HepG2 (cell line): Measurements from ENCODE around the gene TMC8. TPM values are rescaled to one million over a fixed set of nuclear protein-coding genes. Genes with fewer than 3 reads are reported as not detected.
A peak's percentile ranks its signal among the peaks of the same experiment; 100 is the strongest.

Experiments
- BHLHE40 ChIP-seq: IDR thresholded peaks from 2 replicates; pipeline ENCODE4 v1.6.1; 2011; ENCODE audit warnings: low read length, improper control_type of control experiment
- HCFC1 ChIP-seq: fragments of 150-350 bp; IDR thresholded peaks from 2 replicates; pipeline ENCODE4 v1.6.1; 2014; ENCODE audit warnings: low read depth, low read length
- HNRNPK ChIP-seq: fragments of 200-400 bp; formaldehyde crosslinking; IDR thresholded peaks from 2 replicates; pipeline ENCODE4 v1.6.1; 2018; ENCODE audit warnings: low read length, low read depth, moderate library complexity, mild to moderate bottlenecking; ENCODE audit not compliant: poor library complexity, severe bottlenecking
- IRX3 ChIP-seq: sonication (generic); formaldehyde crosslinking; IDR thresholded peaks from 2 replicates; pipeline ENCODE4 v1.8.1; 2023; ENCODE audit warnings: mild to moderate bottlenecking, low read depth, missing genetic modification reagents, borderline replicate concordance
- KMT2A ChIP-seq: sonication (generic); formaldehyde crosslinking; IDR thresholded peaks from 2 replicates; pipeline ENCODE4 v1.4.0; 2020; ENCODE audit warnings: missing genetic modification reagents
- MEIS2 ChIP-seq: sonication (generic); formaldehyde crosslinking; IDR thresholded peaks from 2 replicates; pipeline ENCODE4 v1.9.0; 2021; ENCODE audit warnings: mild to moderate bottlenecking, missing genetic modification reagents
- MXI1 ChIP-seq: IDR thresholded peaks from 3 replicates; pipeline ENCODE4 v1.6.1; 2012; ENCODE audit warnings: low read depth, low read length, inconsistent platforms, borderline replicate concordance
- NBN ChIP-seq: fragments of 450-650 bp; conservative IDR thresholded peaks from 2 replicates; pipeline ENCODE4 v1.6.1; 2017
- NFKBIZ ChIP-seq: IDR thresholded peaks from 2 replicates; pipeline ENCODE4 v1.6.1; 2018; ENCODE audit warnings: missing genetic modification reagents, missing compliant biosample characterization
- ZBTB26 ChIP-seq: IDR thresholded peaks from 2 replicates; pipeline ENCODE4 v1.6.1; 2016; ENCODE audit warnings: missing compliant biosample characterization, missing genetic modification reagents, borderline replicate concordance
- ZIK1 ChIP-seq: sonication (generic); formaldehyde crosslinking; IDR thresholded peaks from 2 replicates; pipeline ENCODE4 v1.5.0; 2020; ENCODE audit warnings: mild to moderate bottlenecking, low read depth, missing genetic modification reagents, borderline replicate concordance
- ZNF260 ChIP-seq: sonication (generic); formaldehyde crosslinking; IDR thresholded peaks from 2 replicates; pipeline ENCODE4 v1.4.0; 2020; ENCODE audit warnings: missing genetic modification reagents, low read depth, mild to moderate bottlenecking, borderline replicate concordance
- ZNF34 ChIP-seq: sonication (generic); formaldehyde crosslinking; IDR thresholded peaks from 2 replicates; pipeline ENCODE4 v1.4.0; 2020; ENCODE audit warnings: mild to moderate bottlenecking, missing genetic modification reagents, borderline replicate concordance
- ZNF501 ChIP-seq: sonication (generic); formaldehyde crosslinking; IDR thresholded peaks from 2 replicates; pipeline ENCODE4 v1.5.1; 2020; ENCODE audit warnings: mild to moderate bottlenecking, moderate library complexity, missing genetic modification reagents
- ZNF670 ChIP-seq: sonication (generic); formaldehyde crosslinking; IDR thresholded peaks from 2 replicates; pipeline ENCODE4 v1.8.0; 2022; ENCODE audit warnings: mild to moderate bottlenecking, missing genetic modification reagents, borderline replicate concordance
- ZNF747 ChIP-seq: sonication (generic); formaldehyde crosslinking; IDR thresholded peaks from 2 replicates; pipeline ENCODE4 v1.8.1; 2023; ENCODE audit warnings: missing genetic modification reagents, mild to moderate bottlenecking, borderline replicate concordance
- ZNF766 ChIP-seq: sonication (generic); formaldehyde crosslinking; IDR thresholded peaks from 2 replicates; pipeline ENCODE4 v1.5.0; 2020; ENCODE audit warnings: missing genetic modification reagents, borderline replicate concordance
- ZSCAN5A ChIP-seq: sonication (generic); formaldehyde crosslinking; IDR thresholded peaks from 2 replicates; pipeline ENCODE4 v1.8.0; 2022; ENCODE audit warnings: mild to moderate bottlenecking, missing genetic modification reagents, borderline replicate concordance
- polyA plus RNA-seq, 8 experiments: library from polyadenylated mRNA; depleted of rRNA in 3 of 8; stranded (reverse) in 7 of 8; unstranded in 1 of 8; fragments of >200 nt; fragmentation: Illumina TruSeq in 4 of 8; extraction: Trizol in 4 of 8; gene quantifications; 2 replicates each; pipeline versions ENCODE4 v1.2.1 to v1.2.3, GENCODE V29; 2011 to 2016; ENCODE audit warnings: low read depth in 4 of 8, missing spikeins in 1 of 8, mixed read lengths in 1 of 8; ENCODE audit not compliant: insufficient read depth in 1 of 8
- total RNA-seq, 5 experiments: library from RNA; depleted of rRNA; stranded (reverse); fragments of >200 nt; fragmentation: Illumina TruSeq; extraction: Trizol; gene quantifications; 2 replicates each; pipeline ENCODE4 v1.2.3, GENCODE V29; 2016; ENCODE audit warnings: low read depth in 1 of 5
- TF ChIP-seq, protein P1 (sequence below): sonication (generic); formaldehyde crosslinking; conservative IDR thresholded peaks from 2 replicates; pipeline ENCODE4 v1.5.0; 2020; ENCODE audit warnings: missing genetic modification reagents
- TF ChIP-seq, protein P2 (sequence below): sonication (generic); formaldehyde crosslinking; conservative IDR thresholded peaks from 2 replicates; pipeline ENCODE4 v1.4.0; 2020; ENCODE audit warnings: missing genetic modification reagents
- TF ChIP-seq, protein P3 (sequence below): sonication (generic); formaldehyde crosslinking; IDR thresholded peaks from 2 replicates; pipeline ENCODE4 v1.5.0; 2020; ENCODE audit warnings: mild to moderate bottlenecking, missing genetic modification reagents

TMC8 gene
- total and polyA plus RNA-seq, 2 of the 13 experiments (the other 11 are each of a cell fraction or from before 2014, with no cell fraction given) = 0.53 to 7.8 TPM

DNA sequence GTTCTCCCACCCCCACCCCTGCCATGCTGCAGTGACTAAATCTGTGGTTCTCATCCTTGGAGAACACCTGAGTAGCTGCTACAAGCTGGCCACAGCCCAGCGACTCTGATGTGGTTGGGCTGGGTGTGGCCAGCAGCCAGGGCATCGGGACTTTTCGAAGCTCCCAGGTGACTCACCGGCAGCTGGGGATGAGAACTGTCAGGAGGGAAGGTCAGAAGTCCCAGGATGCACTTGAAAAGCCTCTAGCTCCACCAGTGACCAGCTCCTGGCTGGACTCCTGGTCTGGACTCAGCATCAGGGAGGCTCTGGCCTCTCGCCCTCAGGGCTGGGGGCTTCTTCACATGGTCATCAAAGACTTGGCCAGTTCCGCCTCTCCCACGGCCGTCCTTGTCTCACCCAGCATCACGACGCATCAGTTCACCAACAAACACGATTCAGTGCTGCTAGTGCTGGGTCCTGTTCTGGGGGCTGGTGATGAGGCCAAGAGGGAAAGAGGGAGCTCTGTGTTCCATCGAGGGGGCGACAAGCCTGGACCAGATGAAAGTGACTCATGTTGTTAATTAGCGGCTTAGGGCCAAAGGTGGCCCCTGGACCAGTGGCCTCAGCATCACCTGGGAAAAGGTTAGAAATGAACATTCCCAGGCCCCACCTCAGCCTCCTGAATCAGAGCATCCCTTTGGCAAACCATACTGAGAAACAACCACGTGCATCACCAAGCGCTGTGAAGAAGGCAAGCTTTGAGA is 11.7 kb downstream of the TMC8 start (continued):
- TF ChIP-seq KMT2A (no peak), ZSCAN5A (CRISPR knock-in tag) (no peak), ZBTB26 (CRISPR knock-in tag) (no peak), IRX3 (CRISPR knock-in tag) (no peak), NBN (no peak), ZIK1 (CRISPR knock-in tag) (no peak), ZNF34 (CRISPR knock-in tag) (no peak), HNRNPK (no peak), ZNF670 (CRISPR knock-in tag) (no peak), MEIS2 (CRISPR knock-in tag) (no peak), ZNF501 (CRISPR knock-in tag) (no peak), BHLHE40 (0 out of 2 replicates have a peak, but pooled peaks have one; percentile 4), HCFC1 (no peak), ZNF260 (CRISPR knock-in tag) (no peak), ZNF747 (CRISPR knock-in tag) (no peak), NFKBIZ (CRISPR knock-in tag) (no peak), ZNF766 (CRISPR knock-in tag) (no peak), MXI1 (peak; percentile 47; the same call in 1 of the 3 replicates)
- TF ChIP-seq, protein P1, sequence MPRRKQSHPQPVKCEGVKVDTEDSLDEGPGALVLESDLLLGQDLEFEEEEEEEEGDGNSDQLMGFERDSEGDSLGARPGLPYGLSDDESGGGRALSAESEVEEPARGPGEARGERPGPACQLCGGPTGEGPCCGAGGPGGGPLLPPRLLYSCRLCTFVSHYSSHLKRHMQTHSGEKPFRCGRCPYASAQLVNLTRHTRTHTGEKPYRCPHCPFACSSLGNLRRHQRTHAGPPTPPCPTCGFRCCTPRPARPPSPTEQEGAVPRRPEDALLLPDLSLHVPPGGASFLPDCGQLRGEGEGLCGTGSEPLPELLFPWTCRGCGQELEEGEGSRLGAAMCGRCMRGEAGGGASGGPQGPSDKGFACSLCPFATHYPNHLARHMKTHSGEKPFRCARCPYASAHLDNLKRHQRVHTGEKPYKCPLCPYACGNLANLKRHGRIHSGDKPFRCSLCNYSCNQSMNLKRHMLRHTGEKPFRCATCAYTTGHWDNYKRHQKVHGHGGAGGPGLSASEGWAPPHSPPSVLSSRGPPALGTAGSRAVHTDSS = no peak
- TF ChIP-seq, protein P2, sequence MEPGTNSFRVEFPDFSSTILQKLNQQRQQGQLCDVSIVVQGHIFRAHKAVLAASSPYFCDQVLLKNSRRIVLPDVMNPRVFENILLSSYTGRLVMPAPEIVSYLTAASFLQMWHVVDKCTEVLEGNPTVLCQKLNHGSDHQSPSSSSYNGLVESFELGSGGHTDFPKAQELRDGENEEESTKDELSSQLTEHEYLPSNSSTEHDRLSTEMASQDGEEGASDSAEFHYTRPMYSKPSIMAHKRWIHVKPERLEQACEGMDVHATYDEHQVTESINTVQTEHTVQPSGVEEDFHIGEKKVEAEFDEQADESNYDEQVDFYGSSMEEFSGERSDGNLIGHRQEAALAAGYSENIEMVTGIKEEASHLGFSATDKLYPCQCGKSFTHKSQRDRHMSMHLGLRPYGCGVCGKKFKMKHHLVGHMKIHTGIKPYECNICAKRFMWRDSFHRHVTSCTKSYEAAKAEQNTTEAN (CRISPR knock-in tag) = no peak
- TF ChIP-seq, protein P3, sequence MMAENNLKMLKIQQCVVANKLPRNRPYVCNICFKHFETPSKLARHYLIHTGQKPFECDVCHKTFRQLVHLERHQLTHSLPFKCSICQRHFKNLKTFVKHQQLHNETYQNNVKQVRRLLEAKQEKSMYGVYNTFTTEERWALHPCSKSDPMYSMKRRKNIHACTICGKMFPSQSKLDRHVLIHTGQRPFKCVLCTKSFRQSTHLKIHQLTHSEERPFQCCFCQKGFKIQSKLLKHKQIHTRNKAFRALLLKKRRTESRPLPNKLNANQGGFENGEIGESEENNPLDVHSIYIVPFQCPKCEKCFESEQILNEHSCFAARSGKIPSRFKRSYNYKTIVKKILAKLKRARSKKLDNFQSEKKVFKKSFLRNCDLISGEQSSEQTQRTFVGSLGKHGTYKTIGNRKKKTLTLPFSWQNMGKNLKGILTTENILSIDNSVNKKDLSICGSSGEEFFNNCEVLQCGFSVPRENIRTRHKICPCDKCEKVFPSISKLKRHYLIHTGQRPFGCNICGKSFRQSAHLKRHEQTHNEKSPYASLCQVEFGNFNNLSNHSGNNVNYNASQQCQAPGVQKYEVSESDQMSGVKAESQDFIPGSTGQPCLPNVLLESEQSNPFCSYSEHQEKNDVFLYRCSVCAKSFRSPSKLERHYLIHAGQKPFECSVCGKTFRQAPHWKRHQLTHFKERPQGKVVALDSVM (CRISPR knock-in tag) = no peak
